Left lung (tissue), 10 donors: ENCODE data around the gene BFSP2. TPM values are rescaled to one million over a fixed set of nuclear protein-coding genes. Genes with fewer than 3 reads are reported as not detected.

Experiments used
- ATAC-seq: fragments of 200-7000 bp; cut with Tn5 transposase; one replicate; pipeline ENCODE4 v1.9.1; 2020; ENCODE audit warnings: moderate library complexity
- DNase-seq, 4 donors: peaks; one replicate each; pipeline ENCODE4 v3.0.0-alpha.2; 2013 to 2020
- H3K27ac ChIP-seq, 2 donors: fragments of 200-600 bp; sonication (generic) in 1 of 2; one replicate each; pipeline versions ENCODE4 v1.5.0 to v1.8.0; 2020 to 2021
- H3K27me3 ChIP-seq, 2 donors: fragments of 200-600 bp; sonication (generic) in 1 of 2; one replicate each; pipeline versions ENCODE4 v1.5.0 to v1.8.0; 2020 to 2021
- H3K36me3 ChIP-seq, 2 donors: fragments of 200-600 bp; sonication (generic) in 1 of 2; one replicate each; pipeline versions ENCODE4 v1.5.0 to v1.8.0; 2020 to 2021
- H3K4me1 ChIP-seq, 2 donors: fragments of 200-600 bp; one replicate each; pipeline ENCODE4 v1.8.0; 2021
- H3K4me3 ChIP-seq, 2 donors: fragments of 200-600 bp; sonication (generic) in 1 of 2; one replicate each; pipeline versions ENCODE4 v1.5.0 to v1.8.0; 2020 to 2021; ENCODE audit warnings: mild to moderate bottlenecking in 1 of 2
- H3K9me3 ChIP-seq, 2 donors: fragments of 200-600 bp; sonication (generic) in 1 of 2; one replicate each; pipeline versions ENCODE4 v1.5.0 to v1.8.0; 2020 to 2021
- CTCF ChIP-seq, 2 donors: fragments of 200-600 bp; sonication (generic) in 1 of 2; IDR thresholded peaks; one replicate each; pipeline versions ENCODE4 v1.5.0 to v1.8.0; 2021; ENCODE audit warnings: antibody characterized with exemption in 2 of 2
- intact Hi-C, 2 donors: fragments of 100-400 bp; cut with DNase I; formaldehyde crosslinking; loops; one replicate each; pipeline versions ENCODE4 v1.11.2 to v1.14.2; 2022
- polyA plus RNA-seq, 6 donors: library from polyadenylated mRNA; unstranded; fragments of 120-200 nt; gene quantifications; one replicate each; pipeline ENCODE4 v1.2.1, GENCODE V29; 2013; ENCODE audit not compliant: insufficient read length in 6 of 6
- total RNA-seq, 2 donors: library from RNA; stranded (reverse); fragmentation: NEBNext Ultra II Directional; extraction: Animal tissue kit (Norgen Biotek cat#: 25700); gene quantifications; one replicate each; pipeline ENCODE4 v1.2.1, GENCODE V29; 2021
- donor health status: DM: no; HTN: yes; CAD: no.
- donor health status: DM: no; HTN: no; CAD: no.

Gene BFSP2
- total and polyA plus RNA-seq, 8 donors, result not detected

- H3K9me3 ChIP-seq, result no peaks in the 10 kb centered on the region
- no peaks in the 10 kb centered on the region for H3K4me1 ChIP-seq
- H3K4me3 ChIP-seq, result no peak overlapping the region
- H3K36me3 ChIP-seq, result no peaks in the 10 kb centered on the region
- no peak overlapping the region for H3K27ac ChIP-seq
- H3K27me3 ChIP-seq, result no peaks in the 10 kb centered on the region
- ATAC-seq (no peak), DNase-seq (no peak)
- intact Hi-C loops, result loop anchor here in 1 of 2 donors (10.0 kb wide), 1 partner anchor 679 kb away; no protein-coding TSS in a partner anchor
- no peak for TF ChIP-seq CTCF (IDR thresholded peaks at IDR 0.05)
These were observed 14.2 kb downstream of the BFSP2 start for GRCh38 chr3:133414021-133414392.

GRCh38 chr3:133418361-133418760, 18.5 kb downstream of the BFSP2 start:
- intact Hi-C loops, result loop anchor here in 1 of 2 donors (10.0 kb wide), 1 partner anchor 684 kb away; no protein-coding TSS in a partner anchor
- no peaks in the 10 kb centered on the region for H3K9me3 ChIP-seq
- no peak for ATAC-seq

GRCh38 chr3:133419151-133419909, 19.5 kb downstream of the BFSP2 start:
- peaks cover 0 to 5% of the 10 kb centered on the region in 2 donors for H3K4me1 ChIP-seq
- H3K36me3 ChIP-seq, result no peaks in the 10 kb centered on the region
- ATAC-seq (no peak), DNase-seq (no peak)
- intact Hi-C loops, result loop anchor here in 1 of 2 donors (10.0 kb wide), 1 partner anchor 685 kb away; no protein-coding TSS in a partner anchor
- H3K4me3 ChIP-seq, result no peak overlapping the region
- no peaks in the 10 kb centered on the region for H3K27me3 ChIP-seq
- no peak for TF ChIP-seq CTCF (IDR thresholded peaks at IDR 0.05)
- no peaks in the 10 kb centered on the region for H3K9me3 ChIP-seq
- H3K27ac ChIP-seq, result no peak overlapping the region

More at GRCh38 chr3:133418361-133418760, 18.5 kb downstream of the BFSP2 start:
- no peak overlapping the region for H3K27ac ChIP-seq
- H3K27me3 ChIP-seq, result no peaks in the 10 kb centered on the region
- H3K4me1 ChIP-seq, result peaks cover 0 to under 1% of the 10 kb centered on the region in 2 donors
- TF ChIP-seq CTCF (IDR thresholded peaks at IDR 0.05), result no peak
- no peak for DNase-seq
- no peak overlapping the region for H3K4me3 ChIP-seq
- no peaks in the 10 kb centered on the region for H3K36me3 ChIP-seq

GRCh38 chr3:133424937-133425869, 25.3 kb downstream of the BFSP2 start:
- H3K4me1 ChIP-seq, result peaks cover 0 to 5% of the 10 kb centered on the region in 2 donors
- no peaks in the 10 kb centered on the region for H3K36me3 ChIP-seq
- H3K9me3 ChIP-seq, result no peaks in the 10 kb centered on the region
- no peak overlapping the region for H3K4me3 ChIP-seq
- H3K27me3 ChIP-seq, result peaks cover 0 to 8% of the 10 kb centered on the region in 2 donors
- ATAC-seq, result no peak
- DNase-seq, result no peak
- H3K27ac ChIP-seq, result no peak overlapping the region
- intact Hi-C loops, result no loop called here
- no peak for TF ChIP-seq CTCF (IDR thresholded peaks at IDR 0.05)

GRCh38 chr3:133425898-133426297, 26.0 kb downstream of the BFSP2 start:
- no peaks in the 10 kb centered on the region for H3K9me3 ChIP-seq
- intact Hi-C loops, result no loop called here

More at GRCh38 chr3:133425898-133426297, 26.0 kb downstream of the BFSP2 start:
- DNase-seq (no peak), ATAC-seq (no peak)
- H3K4me3 ChIP-seq, result no peak overlapping the region
- TF ChIP-seq CTCF (IDR thresholded peaks at IDR 0.05), result no peak
- peaks cover 0 to 8% of the 10 kb centered on the region in 2 donors for H3K27me3 ChIP-seq
- H3K36me3 ChIP-seq, result no peaks in the 10 kb centered on the region
- H3K4me1 ChIP-seq, result peaks cover 0 to 5% of the 10 kb centered on the region in 2 donors
- H3K27ac ChIP-seq, result no peak overlapping the region
